GM10266 (cell line): ENCODE results near the gene CLDN22.

Experiments
- DNase-seq: peaks from one replicate; pipeline ENCODE4 v3.0.0; 2012; ENCODE audit errors: extremely low spot score
- TF ChIP-seq, protein P1 (sequence below): IDR thresholded peaks from 2 replicates; pipeline ENCODE4 v1.5.1; 2012; ENCODE audit warnings: mild to moderate bottlenecking, low read depth; ENCODE audit not compliant: control insufficient read depth, insufficient read depth; ENCODE audit errors: missing control alignments

Gene CLDN22

DNA sequence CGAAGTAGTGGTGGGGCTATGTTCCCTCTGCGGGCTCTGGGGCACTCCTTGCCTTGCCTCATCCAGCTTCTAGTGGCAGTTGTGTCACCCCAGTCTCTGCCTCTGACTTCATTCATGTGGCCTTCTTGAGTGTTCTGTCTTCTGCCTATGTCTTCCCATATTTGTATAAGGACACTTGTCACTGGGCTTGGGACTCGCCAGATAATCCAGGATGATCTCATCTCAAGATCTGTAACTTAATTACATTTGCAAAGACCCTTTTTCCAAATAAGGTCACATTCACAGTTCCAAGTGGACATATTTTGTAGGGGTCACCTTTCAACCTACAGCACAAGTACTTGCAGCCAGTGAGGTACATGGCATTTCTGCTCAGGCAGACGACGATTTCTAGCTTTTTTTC is 32.5 kb upstream of the CLDN22 start:
- TF ChIP-seq, protein P1, sequence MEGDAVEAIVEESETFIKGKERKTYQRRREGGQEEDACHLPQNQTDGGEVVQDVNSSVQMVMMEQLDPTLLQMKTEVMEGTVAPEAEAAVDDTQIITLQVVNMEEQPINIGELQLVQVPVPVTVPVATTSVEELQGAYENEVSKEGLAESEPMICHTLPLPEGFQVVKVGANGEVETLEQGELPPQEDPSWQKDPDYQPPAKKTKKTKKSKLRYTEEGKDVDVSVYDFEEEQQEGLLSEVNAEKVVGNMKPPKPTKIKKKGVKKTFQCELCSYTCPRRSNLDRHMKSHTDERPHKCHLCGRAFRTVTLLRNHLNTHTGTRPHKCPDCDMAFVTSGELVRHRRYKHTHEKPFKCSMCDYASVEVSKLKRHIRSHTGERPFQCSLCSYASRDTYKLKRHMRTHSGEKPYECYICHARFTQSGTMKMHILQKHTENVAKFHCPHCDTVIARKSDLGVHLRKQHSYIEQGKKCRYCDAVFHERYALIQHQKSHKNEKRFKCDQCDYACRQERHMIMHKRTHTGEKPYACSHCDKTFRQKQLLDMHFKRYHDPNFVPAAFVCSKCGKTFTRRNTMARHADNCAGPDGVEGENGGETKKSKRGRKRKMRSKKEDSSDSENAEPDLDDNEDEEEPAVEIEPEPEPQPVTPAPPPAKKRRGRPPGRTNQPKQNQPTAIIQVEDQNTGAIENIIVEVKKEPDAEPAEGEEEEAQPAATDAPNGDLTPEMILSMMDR = no peak
- DNase-seq = no peak

DNA sequence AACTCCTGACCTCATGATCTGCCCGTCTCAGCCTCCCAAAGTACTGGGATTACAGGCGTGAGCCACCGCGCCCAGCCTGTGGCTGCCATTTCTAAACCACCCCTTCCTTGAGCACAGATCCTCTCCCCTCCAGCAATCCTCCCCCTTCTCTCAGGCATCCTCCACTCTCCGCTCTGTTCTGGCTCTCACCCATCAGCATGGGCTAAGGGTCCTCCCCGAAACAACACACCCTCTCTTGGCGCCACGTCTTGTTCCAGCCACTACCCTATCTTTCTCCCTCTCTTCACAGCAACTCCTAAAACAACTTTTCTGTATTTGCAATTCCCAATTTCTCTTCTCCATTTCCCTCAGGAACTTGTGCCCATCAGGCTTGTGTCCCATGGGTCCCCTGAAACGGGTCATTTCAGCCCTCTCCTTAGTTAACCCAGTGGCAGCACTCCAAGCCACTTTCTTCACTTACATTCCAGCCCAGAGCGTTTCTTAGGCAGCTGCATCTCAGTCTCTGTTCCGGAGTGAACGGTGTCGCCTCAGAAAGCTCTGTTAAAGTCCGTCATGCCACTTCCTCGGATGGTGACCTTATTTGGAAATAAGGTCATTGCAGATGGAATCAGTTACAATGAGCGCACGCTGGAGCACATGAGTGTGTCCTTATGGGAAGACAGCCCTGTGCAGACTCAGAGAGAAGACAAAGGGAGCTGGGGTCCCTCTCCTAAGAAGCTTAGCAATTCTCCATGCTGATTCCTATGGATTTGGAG is 30.4 kb upstream of the CLDN22 start:
- TF ChIP-seq, protein P1 = no peak

DNA sequence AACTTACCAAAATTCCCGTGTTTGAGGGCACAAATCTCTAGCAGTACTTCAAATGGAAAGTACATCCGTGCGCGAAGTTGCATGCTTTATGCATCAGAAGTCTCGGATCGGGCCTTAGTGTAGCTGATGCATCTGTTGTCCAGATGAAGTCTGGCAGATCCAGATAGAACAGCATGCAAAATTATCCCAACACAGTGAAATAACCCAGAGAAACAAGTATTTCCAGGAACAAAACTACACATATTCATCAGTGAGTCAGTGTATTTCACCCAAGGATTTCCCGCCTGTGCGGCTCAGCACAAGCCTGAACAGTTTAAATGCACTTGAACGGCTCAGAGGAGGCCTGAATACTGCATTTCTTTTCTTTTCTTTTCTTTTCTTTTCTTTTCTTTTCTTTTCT is 29.6 kb upstream of the CLDN22 start:
- no peak for DNase-seq
- TF ChIP-seq, protein P1 = no peak

More for the DNA sequence above, 30.4 kb upstream of the CLDN22 start:
- DNase-seq = no peak

DNA sequence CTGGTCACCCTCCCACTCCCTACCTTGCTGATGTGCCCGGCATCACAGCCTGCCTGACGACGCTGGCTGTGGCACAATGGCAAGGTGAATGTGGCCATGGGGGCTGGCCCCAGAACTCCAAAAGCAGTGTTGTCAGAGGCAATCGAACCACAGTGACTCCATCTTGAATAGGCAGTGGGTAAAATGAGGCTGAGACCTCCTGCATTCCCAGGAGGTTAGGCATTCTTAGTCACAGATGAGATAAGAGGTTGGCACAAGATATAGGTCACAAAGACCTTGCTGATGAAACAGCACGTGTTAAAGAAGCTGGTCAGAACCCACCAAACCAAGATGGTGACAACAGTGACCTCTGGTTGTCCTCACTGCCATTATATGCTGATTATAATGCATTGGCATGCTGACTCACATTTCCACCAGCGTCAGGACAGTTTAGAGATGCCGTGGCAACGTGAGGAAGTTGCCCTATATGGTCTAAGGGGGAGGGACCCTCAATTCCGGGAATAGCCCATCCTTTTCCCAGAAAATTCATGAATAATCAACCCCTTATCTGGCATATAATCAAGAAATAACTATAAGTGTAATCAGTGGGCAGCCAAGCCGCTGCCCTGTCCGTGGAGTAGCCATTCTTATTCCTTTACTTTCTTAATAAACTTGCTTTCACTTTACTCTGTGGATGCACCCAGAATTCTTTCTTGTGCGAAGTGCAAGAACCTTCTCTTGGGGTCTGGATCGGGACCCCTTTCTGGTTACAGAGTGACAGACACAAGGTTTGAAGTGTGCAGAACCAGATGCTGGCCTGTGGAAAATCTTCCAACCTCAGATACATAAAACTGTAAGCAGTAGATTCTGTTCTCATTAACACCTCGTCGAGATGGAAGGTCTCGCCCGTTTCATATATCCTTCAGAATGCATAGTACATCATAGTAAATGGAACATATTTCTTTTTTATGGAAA is 28.9 kb upstream of the CLDN22 start:
- no peak for DNase-seq
- TF ChIP-seq, protein P1 = no peak

DNA sequence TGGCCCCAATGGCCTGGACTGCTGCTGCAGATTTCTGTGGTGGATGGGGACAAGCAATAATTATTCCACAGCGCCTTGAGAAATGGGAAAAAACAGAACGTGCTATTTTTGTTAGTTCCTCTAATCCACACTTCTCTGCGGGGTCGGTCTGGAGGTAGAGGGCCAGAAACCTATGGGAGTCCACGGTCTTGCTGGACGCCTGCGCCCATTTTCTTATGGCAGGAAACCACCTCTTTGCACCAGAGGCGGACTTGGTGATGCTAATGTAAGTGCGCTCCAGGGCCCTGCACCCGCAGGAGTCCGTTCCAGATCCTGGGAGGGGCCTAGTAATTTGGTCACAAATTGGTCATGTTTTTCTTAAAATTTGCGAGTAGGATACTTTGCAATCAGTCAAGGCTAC is 28.1 kb upstream of the CLDN22 start:
- TF ChIP-seq, protein P1 = no peak
- DNase-seq = no peak

DNA sequence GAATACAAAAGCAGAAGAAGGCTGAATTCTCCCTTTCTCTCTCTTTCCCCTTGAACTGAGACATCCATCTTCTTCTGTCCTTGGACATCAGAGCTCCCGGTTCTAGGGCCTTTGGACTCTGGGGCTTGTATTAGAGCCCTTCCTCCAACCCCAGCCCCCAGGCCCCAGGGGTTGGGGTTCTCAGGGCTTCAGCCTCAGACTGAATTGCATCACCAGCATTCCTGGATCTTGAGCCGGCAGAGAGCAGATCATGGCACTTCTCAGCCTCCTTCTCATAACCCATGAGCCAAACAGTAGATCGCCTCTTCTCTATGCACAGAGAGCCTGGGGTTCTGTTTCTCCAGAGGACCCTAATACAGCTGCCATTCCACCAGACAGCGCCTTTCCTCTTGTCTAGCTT is 27.5 kb upstream of the CLDN22 start:
- TF ChIP-seq, protein P1 = no peak
- no peak for DNase-seq
